ENCODE data around the gene SGCD. TPM values are rescaled to one million over a fixed set of nuclear protein-coding genes. Genes with fewer than 3 reads are reported as not detected.

SGCD gene
- total and polyA plus RNA-seq, 4 donors, result 0.79 to 20.9 (median 6.0) TPM

DNA sequence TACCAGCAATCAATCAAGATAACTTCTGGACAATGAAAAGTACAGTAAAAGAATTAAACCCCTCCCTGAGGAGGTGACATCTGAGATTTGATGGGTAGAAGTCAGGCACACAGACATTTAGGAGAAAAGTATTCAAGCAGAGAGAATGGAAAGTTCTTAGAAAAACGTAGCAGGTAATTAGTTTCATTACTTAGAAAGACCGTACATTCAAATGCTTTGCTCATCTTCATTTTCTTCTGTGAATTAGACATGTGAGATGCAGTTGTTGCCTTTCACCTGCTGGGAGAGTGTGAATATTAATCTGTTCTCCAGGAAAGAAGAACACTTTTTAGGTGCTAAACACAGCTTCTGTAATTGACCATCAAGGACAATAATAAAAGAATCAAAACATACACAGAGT is 451.8 kb downstream of the SGCD start:
- DNase-seq (no peak), ATAC-seq (ENCODE audit: insufficient read depth, low FRiP score) (no peak)
- Histone ChIP-seq H3K36me3 (ENCODE audit: control insufficient read depth in 4 of 4, insufficient read depth in 4 of 4, low read length in 4 of 4) (no peaks in the 10 kb centered on the region), H3K4me3 (no peak overlapping the region), H3K27me3 (ENCODE audit: control insufficient read depth in 3 of 3, insufficient read depth in 3 of 3, low read length in 2 of 3) (no peaks in the 10 kb centered on the region), H3K27ac (ENCODE audit: low read depth in 1 of 2, low read length in 1 of 2) (no peak overlapping the region), H3K4me1 (ENCODE audit: control insufficient read depth in 5 of 5, insufficient read depth in 5 of 5, low read length in 5 of 5) (no peaks in the 10 kb centered on the region), H3K9me3 (ENCODE audit: control insufficient read depth in 4 of 4, insufficient read depth in 3 of 4, low read length in 3 of 4) (peaks cover 0 to 5% (median 0%) of the 10 kb centered on the region in 4 donors), H3K9ac (ENCODE audit: insufficient read depth in 1 of 2, low read length in 2 of 2) (no peak overlapping the region)
- WGBS, 2 donors, result 82 to 85% methylated on average over 2 of the region's 2 CpGs
- TF ChIP-seq, protein P1, sequence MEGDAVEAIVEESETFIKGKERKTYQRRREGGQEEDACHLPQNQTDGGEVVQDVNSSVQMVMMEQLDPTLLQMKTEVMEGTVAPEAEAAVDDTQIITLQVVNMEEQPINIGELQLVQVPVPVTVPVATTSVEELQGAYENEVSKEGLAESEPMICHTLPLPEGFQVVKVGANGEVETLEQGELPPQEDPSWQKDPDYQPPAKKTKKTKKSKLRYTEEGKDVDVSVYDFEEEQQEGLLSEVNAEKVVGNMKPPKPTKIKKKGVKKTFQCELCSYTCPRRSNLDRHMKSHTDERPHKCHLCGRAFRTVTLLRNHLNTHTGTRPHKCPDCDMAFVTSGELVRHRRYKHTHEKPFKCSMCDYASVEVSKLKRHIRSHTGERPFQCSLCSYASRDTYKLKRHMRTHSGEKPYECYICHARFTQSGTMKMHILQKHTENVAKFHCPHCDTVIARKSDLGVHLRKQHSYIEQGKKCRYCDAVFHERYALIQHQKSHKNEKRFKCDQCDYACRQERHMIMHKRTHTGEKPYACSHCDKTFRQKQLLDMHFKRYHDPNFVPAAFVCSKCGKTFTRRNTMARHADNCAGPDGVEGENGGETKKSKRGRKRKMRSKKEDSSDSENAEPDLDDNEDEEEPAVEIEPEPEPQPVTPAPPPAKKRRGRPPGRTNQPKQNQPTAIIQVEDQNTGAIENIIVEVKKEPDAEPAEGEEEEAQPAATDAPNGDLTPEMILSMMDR (IDR thresholded peaks at IDR 0.05; ENCODE audit: control extremely low read depth, extremely low read depth), result no peak

DNA sequence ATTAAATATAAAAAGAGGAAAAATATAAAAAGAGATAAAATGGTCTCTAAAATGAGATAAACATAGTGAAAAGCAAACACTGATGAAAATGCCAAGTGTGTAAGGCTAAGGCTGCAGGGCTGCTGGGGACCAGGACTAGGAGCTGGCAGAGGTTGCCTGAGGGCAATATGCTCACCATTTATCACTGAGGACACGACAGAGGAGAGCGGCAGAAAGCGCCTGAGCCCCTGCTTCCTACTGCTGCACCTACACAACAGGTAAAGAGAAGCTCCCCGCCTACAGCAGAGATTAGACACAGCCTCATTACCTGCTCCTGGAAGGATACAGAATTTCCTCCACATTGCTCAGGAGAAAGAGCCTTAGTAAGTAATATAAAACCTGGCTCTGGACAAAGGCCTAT is 452.5 kb downstream of the SGCD start:
- Histone ChIP-seq H3K9me3 (ENCODE audit: control insufficient read depth in 4 of 4, insufficient read depth in 3 of 4, low read length in 3 of 4) (peaks cover 0 to 5% (median 2%) of the 10 kb centered on the region in 4 donors), H3K36me3 (ENCODE audit: control insufficient read depth in 4 of 4, insufficient read depth in 4 of 4, low read length in 4 of 4) (no peaks in the 10 kb centered on the region), H3K4me1 (ENCODE audit: control insufficient read depth in 5 of 5, insufficient read depth in 5 of 5, low read length in 5 of 5) (no peaks in the 10 kb centered on the region), H3K9ac (ENCODE audit: insufficient read depth in 1 of 2, low read length in 2 of 2) (no peak overlapping the region), H3K27me3 (ENCODE audit: control insufficient read depth in 3 of 3, insufficient read depth in 3 of 3, low read length in 2 of 3) (no peaks in the 10 kb centered on the region), H3K27ac (ENCODE audit: low read depth in 1 of 2, low read length in 1 of 2) (no peak overlapping the region), H3K4me3 (no peak overlapping the region)
- DNase-seq, result no peak
- TF ChIP-seq, protein P1 (IDR thresholded peaks at IDR 0.05; ENCODE audit: control extremely low read depth, extremely low read depth), result no peak
- no peak for ATAC-seq (ENCODE audit: insufficient read depth, low FRiP score)
- 80 to 83% methylated on average over 4 of the region's 4 CpGs for WGBS, 2 donors

DNA sequence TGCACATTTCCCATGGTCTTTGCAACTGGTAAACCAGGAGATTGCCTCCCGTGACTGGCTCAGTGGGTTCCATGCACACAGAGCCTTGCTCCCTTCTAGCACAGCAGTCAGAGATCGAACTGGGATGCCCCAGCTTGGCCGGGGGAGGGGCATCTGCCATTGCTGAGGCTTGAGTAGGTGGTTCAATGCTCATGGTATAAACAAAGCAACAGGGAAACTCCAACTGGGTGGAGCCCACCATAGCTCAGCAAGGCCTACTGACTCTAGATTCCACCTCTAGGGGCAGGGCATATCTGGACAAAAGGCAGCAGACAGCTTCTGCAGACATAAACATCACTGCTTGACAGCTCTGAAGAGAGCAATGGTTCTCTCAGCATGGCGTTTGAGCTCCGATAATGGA is 456.1 kb downstream of the SGCD start:
- TF ChIP-seq, protein P1 (IDR thresholded peaks at IDR 0.05; ENCODE audit: control extremely low read depth, extremely low read depth), result no peak
- H3K9ac ChIP-seq (ENCODE audit: insufficient read depth in 1 of 2, low read length in 2 of 2), result no peak overlapping the region

DNA sequence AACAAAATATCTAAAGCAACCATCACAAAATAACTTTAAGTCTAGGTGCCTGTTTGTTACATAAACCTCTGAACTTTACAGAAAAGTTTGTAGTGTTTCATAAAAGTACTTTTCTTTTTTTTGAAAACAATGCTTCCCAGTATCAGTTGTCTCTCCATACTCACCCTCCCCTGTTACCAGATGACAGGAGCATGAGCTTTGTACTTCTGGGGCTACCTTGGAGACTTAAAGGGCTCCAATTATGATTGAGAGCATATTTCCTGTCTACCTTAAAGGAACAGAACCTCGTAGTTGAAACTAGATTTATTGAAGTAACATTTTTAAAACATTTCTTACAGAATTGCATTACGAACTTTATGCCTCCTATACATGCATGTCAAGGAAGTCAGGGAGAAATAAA is 467.7 kb downstream of the SGCD start:
- ATAC-seq (ENCODE audit: insufficient read depth, low FRiP score) (no peak), DNase-seq (no peak)
- 39 to 44% methylated on average over 2 of the region's 2 CpGs for WGBS, 2 donors
- H3K27me3 ChIP-seq (ENCODE audit: control insufficient read depth in 3 of 3, insufficient read depth in 3 of 3, low read length in 2 of 3), result no peaks in the 10 kb centered on the region
- no peaks in the 10 kb centered on the region for H3K4me1 ChIP-seq (ENCODE audit: control insufficient read depth in 5 of 5, insufficient read depth in 5 of 5, low read length in 5 of 5)
- no peak overlapping the region for H3K9ac ChIP-seq (ENCODE audit: insufficient read depth in 1 of 2, low read length in 2 of 2)
- H3K36me3 ChIP-seq (ENCODE audit: control insufficient read depth in 4 of 4, insufficient read depth in 4 of 4, low read length in 4 of 4), result no peaks in the 10 kb centered on the region
- TF ChIP-seq, protein P1 (IDR thresholded peaks at IDR 0.05; ENCODE audit: control extremely low read depth, extremely low read depth), result no peak
- no peaks in the 10 kb centered on the region for H3K9me3 ChIP-seq (ENCODE audit: control insufficient read depth in 4 of 4, insufficient read depth in 3 of 4, low read length in 3 of 4)
- no peak overlapping the region for H3K4me3 ChIP-seq
- no peak overlapping the region for H3K27ac ChIP-seq (ENCODE audit: low read depth in 1 of 2, low read length in 1 of 2)

More for the DNA sequence above, 456.1 kb downstream of the SGCD start:
- H3K36me3 ChIP-seq (ENCODE audit: control insufficient read depth in 4 of 4, insufficient read depth in 4 of 4, low read length in 4 of 4), result no peaks in the 10 kb centered on the region
- peaks cover 0 to 5% (median 2%) of the 10 kb centered on the region in 4 donors for H3K9me3 ChIP-seq (ENCODE audit: control insufficient read depth in 4 of 4, insufficient read depth in 3 of 4, low read length in 3 of 4)
- no peak overlapping the region for H3K4me3 ChIP-seq
- H3K27ac ChIP-seq (ENCODE audit: low read depth in 1 of 2, low read length in 1 of 2), result no peak overlapping the region
- no peaks in the 10 kb centered on the region for H3K27me3 ChIP-seq (ENCODE audit: control insufficient read depth in 3 of 3, insufficient read depth in 3 of 3, low read length in 2 of 3)
- DNase-seq (no peak), ATAC-seq (ENCODE audit: insufficient read depth, low FRiP score) (no peak)
- H3K4me1 ChIP-seq (ENCODE audit: control insufficient read depth in 5 of 5, insufficient read depth in 5 of 5, low read length in 5 of 5), result no peaks in the 10 kb centered on the region
- 87 to 93% methylated on average over 5 of the region's 5 CpGs for WGBS, 2 donors
